ENCODE measurements around the gene PDE7B. TPM values are rescaled to one million over a fixed set of nuclear protein-coding genes. Genes with fewer than 3 reads are reported as not detected.

PDE7B gene
- polyA plus RNA-seq, 1 of the 3 experiments (the other 2 are of a cell fraction): 1.9 TPM

GRCh38 chr6:135985471-135985870 is 134.0 kb downstream of the PDE7B start:
- no CpG with 5 or more reads among the region's 3 CpGs for WGBS (ENCODE audit: low lambda C conversion rate)
- no peaks in the 10 kb centered on the region; a peak in 1 of 4 replicates for H3K4me1 ChIP-seq (ENCODE audit: control insufficient read depth in 1 of 2, insufficient read depth in 2 of 2, low read depth in 1 of 2, low read length in 1 of 2)

DNA sequence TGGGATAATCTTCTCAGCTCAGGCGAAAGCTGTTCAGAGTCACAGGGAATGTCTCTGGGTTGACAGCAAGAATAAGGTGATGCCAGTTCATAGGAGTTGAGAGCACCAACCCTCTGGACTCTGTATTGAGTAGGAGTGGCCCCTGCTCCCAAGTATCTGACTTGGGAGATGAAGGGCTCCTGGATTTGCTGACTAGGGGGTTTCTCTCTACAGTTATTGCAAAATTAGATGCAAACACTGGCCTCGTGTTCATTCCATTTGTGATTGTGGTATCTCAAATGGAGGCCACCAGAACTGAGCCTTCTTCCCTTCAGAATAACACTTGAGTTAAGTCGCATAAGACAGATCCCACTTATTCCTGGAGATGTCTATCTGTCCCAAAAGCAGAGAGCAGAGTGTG is 135.7 kb downstream of the PDE7B start:
- Histone ChIP-seq H3F3A (replicated peaks; ENCODE audit: insufficient read depth) (no peaks in the 10 kb centered on the region), H3K9ac (no peak overlapping the region)
- TF ChIP-seq CTCF (IDR thresholded peaks at IDR 0.05) (no peak), RFX5 (IDR thresholded peaks at IDR 0.05; ENCODE audit: low read length) (no peak), NFIC (IDR thresholded peaks at IDR 0.05; ENCODE audit: borderline replicate concordance) (no peak), YY1 (IDR thresholded peaks at IDR 0.05; ENCODE audit: low read depth) (no peak), RXRA (IDR thresholded peaks at IDR 0.05; ENCODE audit: borderline replicate concordance, low read depth) (no peak), EZH2phosphoT487 (IDR thresholded peaks at IDR 0.05; ENCODE audit: borderline replicate concordance, low read depth) (no peak)
- TF ChIP-seq, protein P1, sequence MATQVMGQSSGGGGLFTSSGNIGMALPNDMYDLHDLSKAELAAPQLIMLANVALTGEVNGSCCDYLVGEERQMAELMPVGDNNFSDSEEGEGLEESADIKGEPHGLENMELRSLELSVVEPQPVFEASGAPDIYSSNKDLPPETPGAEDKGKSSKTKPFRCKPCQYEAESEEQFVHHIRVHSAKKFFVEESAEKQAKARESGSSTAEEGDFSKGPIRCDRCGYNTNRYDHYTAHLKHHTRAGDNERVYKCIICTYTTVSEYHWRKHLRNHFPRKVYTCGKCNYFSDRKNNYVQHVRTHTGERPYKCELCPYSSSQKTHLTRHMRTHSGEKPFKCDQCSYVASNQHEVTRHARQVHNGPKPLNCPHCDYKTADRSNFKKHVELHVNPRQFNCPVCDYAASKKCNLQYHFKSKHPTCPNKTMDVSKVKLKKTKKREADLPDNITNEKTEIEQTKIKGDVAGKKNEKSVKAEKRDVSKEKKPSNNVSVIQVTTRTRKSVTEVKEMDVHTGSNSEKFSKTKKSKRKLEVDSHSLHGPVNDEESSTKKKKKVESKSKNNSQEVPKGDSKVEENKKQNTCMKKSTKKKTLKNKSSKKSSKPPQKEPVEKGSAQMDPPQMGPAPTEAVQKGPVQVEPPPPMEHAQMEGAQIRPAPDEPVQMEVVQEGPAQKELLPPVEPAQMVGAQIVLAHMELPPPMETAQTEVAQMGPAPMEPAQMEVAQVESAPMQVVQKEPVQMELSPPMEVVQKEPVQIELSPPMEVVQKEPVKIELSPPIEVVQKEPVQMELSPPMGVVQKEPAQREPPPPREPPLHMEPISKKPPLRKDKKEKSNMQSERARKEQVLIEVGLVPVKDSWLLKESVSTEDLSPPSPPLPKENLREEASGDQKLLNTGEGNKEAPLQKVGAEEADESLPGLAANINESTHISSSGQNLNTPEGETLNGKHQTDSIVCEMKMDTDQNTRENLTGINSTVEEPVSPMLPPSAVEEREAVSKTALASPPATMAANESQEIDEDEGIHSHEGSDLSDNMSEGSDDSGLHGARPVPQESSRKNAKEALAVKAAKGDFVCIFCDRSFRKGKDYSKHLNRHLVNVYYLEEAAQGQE (IDR thresholded peaks at IDR 0.05; ENCODE audit: low read depth, low read length): no peak

More at GRCh38 chr6:135985471-135985870, 134.0 kb downstream of the PDE7B start:
- ChIA-PET POLR2A (no interaction called here), CTCF (no interaction called here)
- Histone ChIP-seq H3K9me3 (no peaks in the 10 kb centered on the region), H3K9ac (no peak overlapping the region), H3K9me2 (no peaks in the 10 kb centered on the region), H2AFZ (ENCODE audit: low read depth) (no peak overlapping the region), H3K27ac (ENCODE audit: low read depth in 2 of 2, low read length in 1 of 2) (no peak overlapping the region), H3K4me2 (no peak overlapping the region), H3K27me3 (ENCODE audit: insufficient read depth) (no peaks in the 10 kb centered on the region), H4K20me1 (ENCODE audit: insufficient read depth) (no peaks in the 10 kb centered on the region), H3F3A (replicated peaks; ENCODE audit: insufficient read depth) (no peaks in the 10 kb centered on the region), H3K36me3 (replicated peaks in 1 of 2; ENCODE audit: control insufficient read depth in 1 of 2, insufficient read depth in 2 of 2, low read length in 1 of 2) (no peaks in the 10 kb centered on the region), H3K79me2 (ENCODE audit: insufficient read depth) (no peaks in the 10 kb centered on the region), H3K4me3 (ENCODE audit: low read depth in 2 of 2, low read length in 1 of 2) (no peak overlapping the region)
- no peak for DNase-seq
- TF ChIP-seq JUND (IDR thresholded peaks at IDR 0.05) (no peak), RCOR1 (IDR thresholded peaks at IDR 0.05; ENCODE audit: low read length) (no peak), MAX (IDR thresholded peaks at IDR 0.05; ENCODE audit: low read depth) (no peak), MXI1 (IDR thresholded peaks at IDR 0.05; ENCODE audit: low read depth, low read length) (no peak), ZBTB33 (IDR thresholded peaks at IDR 0.05; ENCODE audit: borderline replicate concordance, low read depth) (no peak), FOXM1 (IDR thresholded peaks at IDR 0.05; ENCODE audit: low read depth) (no peak), EZH2phosphoT487 (IDR thresholded peaks at IDR 0.05; ENCODE audit: borderline replicate concordance, low read depth) (no peak), NFIC (IDR thresholded peaks at IDR 0.05; ENCODE audit: borderline replicate concordance) (no peak), SIN3A (IDR thresholded peaks at IDR 0.05; ENCODE audit: borderline replicate concordance, low read depth, low read length) (no peak), YY1 (IDR thresholded peaks at IDR 0.05; ENCODE audit: low read depth) (no peak), GATA2 (CRISPR knock-in tag; IDR thresholded peaks at IDR 0.05) (no peak), RXRA (IDR thresholded peaks at IDR 0.05; ENCODE audit: borderline replicate concordance, low read depth) (no peak), TCF12 (IDR thresholded peaks at IDR 0.05) (no peak), MEF2A (IDR thresholded peaks at IDR 0.05; ENCODE audit: borderline replicate concordance, low read depth) (no peak), GABPA (IDR thresholded peaks at IDR 0.05; ENCODE audit: low read depth) (no peak), SMC3 (IDR thresholded peaks at IDR 0.05; ENCODE audit: low read depth, low read length) (no peak)
- TF ChIP-seq, protein P2, sequence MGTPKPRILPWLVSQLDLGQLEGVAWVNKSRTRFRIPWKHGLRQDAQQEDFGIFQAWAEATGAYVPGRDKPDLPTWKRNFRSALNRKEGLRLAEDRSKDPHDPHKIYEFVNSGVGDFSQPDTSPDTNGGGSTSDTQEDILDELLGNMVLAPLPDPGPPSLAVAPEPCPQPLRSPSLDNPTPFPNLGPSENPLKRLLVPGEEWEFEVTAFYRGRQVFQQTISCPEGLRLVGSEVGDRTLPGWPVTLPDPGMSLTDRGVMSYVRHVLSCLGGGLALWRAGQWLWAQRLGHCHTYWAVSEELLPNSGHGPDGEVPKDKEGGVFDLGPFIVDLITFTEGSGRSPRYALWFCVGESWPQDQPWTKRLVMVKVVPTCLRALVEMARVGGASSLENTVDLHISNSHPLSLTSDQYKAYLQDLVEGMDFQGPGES (IDR thresholded peaks at IDR 0.05; ENCODE audit: low read depth, low read length): no peak

More for the DNA sequence above, 135.7 kb downstream of the PDE7B start:
- no peak overlapping the region for H2AFZ ChIP-seq (ENCODE audit: low read depth)
- no peaks in the 10 kb centered on the region; a peak in 1 of 4 replicates for H3K4me1 ChIP-seq (ENCODE audit: control insufficient read depth in 1 of 2, insufficient read depth in 2 of 2, low read depth in 1 of 2, low read length in 1 of 2)
- WGBS (ENCODE audit: low lambda C conversion rate): 91% methylated on average over 3 of the region's 3 CpGs
- no peaks in the 10 kb centered on the region for H3K9me3 ChIP-seq
- no peak overlapping the region for H3K4me3 ChIP-seq (ENCODE audit: low read depth in 2 of 2, low read length in 1 of 2)
- H3K79me2 ChIP-seq (ENCODE audit: insufficient read depth): no peaks in the 10 kb centered on the region
- no peak overlapping the region for H3K27ac ChIP-seq (ENCODE audit: low read depth in 2 of 2, low read length in 1 of 2)
- no peaks in the 10 kb centered on the region for H3K36me3 ChIP-seq (replicated peaks in 1 of 2; ENCODE audit: control insufficient read depth in 1 of 2, insufficient read depth in 2 of 2, low read length in 1 of 2)
- no peaks in the 10 kb centered on the region for H3K9me2 ChIP-seq
- ChIA-PET CTCF (no interaction called here), POLR2A (no interaction called here)
- H3K27me3 ChIP-seq (ENCODE audit: insufficient read depth): no peaks in the 10 kb centered on the region
- no peaks in the 10 kb centered on the region for H4K20me1 ChIP-seq (ENCODE audit: insufficient read depth)
- no peak overlapping the region for H3K4me2 ChIP-seq
- no peak for DNase-seq

All from SK-N-SH (cell line).